Esophagus muscularis mucosa (tissue), 4 donors: Measurements from ENCODE around the gene STAC.

Source experiments
- EP300 ChIP-seq: sonication (generic); formaldehyde crosslinking; IDR thresholded peaks from one replicate; pipeline ENCODE4 v1.6.1; 2017; ENCODE audit warnings: antibody characterized with exemption
- POLR2A ChIP-seq: fragments of 450-650 bp; IDR thresholded peaks from one replicate; pipeline ENCODE4 v1.6.1; 2017; ENCODE audit warnings: antibody characterized with exemption, moderate library complexity, mild to moderate bottlenecking, low read depth
- POLR2AphosphoS5 ChIP-seq, 2 donors: sonication (generic); formaldehyde crosslinking; IDR thresholded peaks; one replicate each; pipeline ENCODE4 v1.6.1; 2017; ENCODE audit warnings: antibody characterized with exemption in 2 of 2
- TF ChIP-seq, protein P1 (sequence below), 3 experiments: fragments of 200-600 bp in 2 of 3; fragments of 450-650 bp in 1 of 3; sonication (generic) in 2 of 3; IDR thresholded peaks; one replicate each; pipeline ENCODE4 v1.5.1; 2017 to 2019; ENCODE audit warnings: antibody characterized with exemption in 3 of 3, mild to moderate bottlenecking in 2 of 3, moderate library complexity in 1 of 3

DNA sequence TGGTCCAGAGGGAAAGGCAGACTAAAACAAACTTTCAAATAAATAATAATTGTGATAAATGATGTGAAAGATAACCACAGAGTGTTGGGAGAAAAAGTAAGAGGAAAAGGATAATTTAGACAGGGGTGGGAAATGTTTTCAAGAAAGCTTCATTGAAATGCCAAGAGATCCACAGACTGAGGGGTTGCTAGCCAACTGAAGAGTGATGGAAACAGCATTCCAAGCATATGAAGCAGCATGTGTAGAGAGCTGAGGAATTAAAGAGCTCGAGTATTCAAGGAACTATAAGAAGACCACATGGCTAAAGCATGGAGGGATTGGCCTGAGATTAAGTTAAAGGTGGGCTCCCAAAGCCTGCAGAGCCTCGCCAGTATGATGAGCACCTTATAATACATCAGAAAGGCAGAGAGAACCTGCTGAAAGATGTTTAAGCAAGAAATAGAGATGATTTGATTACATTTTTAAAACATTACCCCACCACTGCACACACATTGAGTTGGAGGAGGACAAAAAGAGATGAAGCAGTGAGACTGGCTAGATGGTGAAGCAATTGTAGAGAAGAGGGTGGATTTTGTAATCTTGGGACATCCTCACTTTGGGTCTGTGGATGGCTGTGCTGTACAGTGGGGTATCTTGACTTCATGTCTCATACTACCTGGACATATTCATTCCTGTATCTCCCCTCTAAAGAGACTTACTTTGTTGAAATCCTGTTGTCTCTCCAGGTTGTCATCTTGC lies 100.8 kb downstream of the STAC start:
- TF ChIP-seq POLR2A (no peak), EP300 (no peak), POLR2AphosphoS5 (IDR thresholded peaks at IDR 0.05) (no peak)
- TF ChIP-seq, protein P1, sequence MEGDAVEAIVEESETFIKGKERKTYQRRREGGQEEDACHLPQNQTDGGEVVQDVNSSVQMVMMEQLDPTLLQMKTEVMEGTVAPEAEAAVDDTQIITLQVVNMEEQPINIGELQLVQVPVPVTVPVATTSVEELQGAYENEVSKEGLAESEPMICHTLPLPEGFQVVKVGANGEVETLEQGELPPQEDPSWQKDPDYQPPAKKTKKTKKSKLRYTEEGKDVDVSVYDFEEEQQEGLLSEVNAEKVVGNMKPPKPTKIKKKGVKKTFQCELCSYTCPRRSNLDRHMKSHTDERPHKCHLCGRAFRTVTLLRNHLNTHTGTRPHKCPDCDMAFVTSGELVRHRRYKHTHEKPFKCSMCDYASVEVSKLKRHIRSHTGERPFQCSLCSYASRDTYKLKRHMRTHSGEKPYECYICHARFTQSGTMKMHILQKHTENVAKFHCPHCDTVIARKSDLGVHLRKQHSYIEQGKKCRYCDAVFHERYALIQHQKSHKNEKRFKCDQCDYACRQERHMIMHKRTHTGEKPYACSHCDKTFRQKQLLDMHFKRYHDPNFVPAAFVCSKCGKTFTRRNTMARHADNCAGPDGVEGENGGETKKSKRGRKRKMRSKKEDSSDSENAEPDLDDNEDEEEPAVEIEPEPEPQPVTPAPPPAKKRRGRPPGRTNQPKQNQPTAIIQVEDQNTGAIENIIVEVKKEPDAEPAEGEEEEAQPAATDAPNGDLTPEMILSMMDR (IDR thresholded peaks at IDR 0.05) = no peak
